CD4-positive, alpha-beta T cell treated with Interleukin-4 for 4 hours (primary cell): ENCODE results near the gene ZNF710.
"Not testable (repeated sequence)": the region's sequence is repeated elsewhere in the genome, so short reads cannot be mapped to it uniquely, and the experiment has no call there.

Source experiments
- DNase-seq: peaks from one replicate; pipeline ENCODE4 v3.0.0-alpha.2; 2020

The ZNF710 gene

GRCh38 chr15:90108038-90108437 is 106.9 kb downstream of the ZNF710 start:
- not testable (repeated sequence) for DNase-seq

- DNase-seq, result not testable (repeated sequence)
Measured at GRCh38 chr15:90109163-90109751, 108.1 kb downstream of the ZNF710 start.

- no peak for DNase-seq
Measured at GRCh38 chr15:90113166-90113565, 112.0 kb downstream of the ZNF710 start.

GRCh38 chr15:90114451-90114901 is 113.4 kb downstream of the ZNF710 start:
- DNase-seq, result no peak

GRCh38 chr15:90115783-90116182 is 114.7 kb downstream of the ZNF710 start:
- no peak for DNase-seq

GRCh38 chr15:90119367-90119766 is 118.2 kb downstream of the ZNF710 start:
- DNase-seq, result no peak

GRCh38 chr15:90121086-90121485 is 120.0 kb downstream of the ZNF710 start:
- DNase-seq, result no peak

GRCh38 chr15:90124507-90124906 is 123.4 kb downstream of the ZNF710 start:
- no peak for DNase-seq

- DNase-seq, result no peak
Measured at GRCh38 chr15:90126022-90126421, 124.9 kb downstream of the ZNF710 start.

GRCh38 chr15:90126596-90127435 is 125.7 kb downstream of the ZNF710 start:
- DNase-seq, result no peak

GRCh38 chr15:90130291-90130690 is 129.2 kb downstream of the ZNF710 start:
- no peak for DNase-seq
